Activated CD8-positive, alpha-beta T cell treated with anti-CD3 and anti-CD28 coated beads, Interleukin-2, amount 10 ng/mL, durations not matched to agents 7 days and 5 days (primary cell): ENCODE data around the gene HES5. TPM values are rescaled to one million over a fixed set of nuclear protein-coding genes. Genes with fewer than 3 reads are reported as not detected.

Experiments used
- ATAC-seq: fragments of 150-1000 bp; cut with Tn5 transposase; one replicate; pipeline ENCODE4 v1.10.0; 2021; ENCODE audit warnings: moderate library complexity
- CTCF ChIA-PET: fragments of 350-600 bp; sonication (Branson Sonifier 250); formaldehyde crosslinking; loops from one replicate; lab custom pipeline; 2021; ENCODE audit warnings: antibody characterized with exemption; lab: Charles Lee
- POLR2A ChIA-PET: fragments of 350-600 bp; sonication (Branson Sonifier 250); formaldehyde crosslinking; loops from one replicate; lab custom pipeline; 2021; ENCODE audit warnings: antibody characterized with exemption; lab: Charles Lee
- DNase-seq: peaks from one replicate; pipeline ENCODE4 v3.0.0-alpha.2; 2020
- H3K27ac Mint-ChIP-seq: one replicate; pipeline ENCODE4 v1.8.0; 2021; ENCODE audit warnings: mild to moderate bottlenecking, mixed read lengths
- H3K27me3 Mint-ChIP-seq: one replicate; pipeline ENCODE4 v1.8.0; 2021; ENCODE audit warnings: low read depth, mixed read lengths
- H3K36me3 Mint-ChIP-seq: one replicate; pipeline ENCODE4 v1.8.0; 2021; ENCODE audit warnings: low read depth, mixed read lengths
- H3K4me1 Mint-ChIP-seq: one replicate; pipeline ENCODE4 v1.8.0; 2021; ENCODE audit warnings: low read depth, mixed read lengths
- H3K4me3 Mint-ChIP-seq: one replicate; pipeline ENCODE4 v1.8.0; 2021; ENCODE audit warnings: mild to moderate bottlenecking, mixed read lengths
- H3K9me3 Mint-ChIP-seq: one replicate; pipeline ENCODE4 v1.8.0; 2022; ENCODE audit warnings: mixed read lengths; ENCODE audit not compliant: insufficient read depth
- total RNA-seq, 2 experiments: library from RNA; stranded (reverse); gene quantifications; one replicate each; pipeline ENCODE4 v1.2.3, GENCODE V29; 2021

The HES5 gene
- total RNA-seq, 2 experiments from 2014 or later = not detected

DNA sequence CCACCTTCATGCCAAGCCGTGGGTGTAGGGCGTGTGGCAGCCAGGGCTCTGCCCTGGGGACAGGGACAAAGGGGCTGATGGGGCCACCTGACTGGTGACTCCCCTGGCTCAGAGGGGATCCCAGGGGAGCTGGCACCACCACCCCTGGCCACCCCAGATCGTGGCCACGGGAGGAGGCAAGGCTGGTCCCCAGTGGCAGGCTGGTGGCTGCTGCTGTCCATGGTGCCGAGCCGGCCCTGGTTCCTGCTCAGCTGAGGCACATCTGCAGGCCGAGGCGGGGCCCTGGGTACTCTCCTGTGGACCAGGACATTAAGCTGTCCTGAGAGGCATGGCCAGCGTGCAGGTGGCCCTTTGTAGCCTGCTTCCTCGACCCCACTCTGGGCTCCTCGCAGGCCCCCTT is 47.5 kb downstream of the HES5 start:
- H3K27me3 Mint-ChIP-seq = no peaks in the 10 kb centered on the region
- H3K36me3 Mint-ChIP-seq = no peaks in the 10 kb centered on the region
- ChIA-PET CTCF (interaction anchor here (0.5 kb wide), 1 partner anchor 689 kb away, joined by 3 read pairs; no protein-coding TSS in a partner anchor), POLR2A (interaction anchor here (0.6 kb wide), 1 partner anchor 307 kb away, joined by 4 read pairs; no protein-coding TSS in a partner anchor)
- H3K4me1 Mint-ChIP-seq = no peaks in the 10 kb centered on the region
- no peak overlapping the region for H3K27ac Mint-ChIP-seq
- no peak for DNase-seq
- no peak overlapping the region for H3K4me3 Mint-ChIP-seq
- no peak for ATAC-seq
- H3K9me3 Mint-ChIP-seq = peaks cover under 1% of the 10 kb centered on the region

DNA sequence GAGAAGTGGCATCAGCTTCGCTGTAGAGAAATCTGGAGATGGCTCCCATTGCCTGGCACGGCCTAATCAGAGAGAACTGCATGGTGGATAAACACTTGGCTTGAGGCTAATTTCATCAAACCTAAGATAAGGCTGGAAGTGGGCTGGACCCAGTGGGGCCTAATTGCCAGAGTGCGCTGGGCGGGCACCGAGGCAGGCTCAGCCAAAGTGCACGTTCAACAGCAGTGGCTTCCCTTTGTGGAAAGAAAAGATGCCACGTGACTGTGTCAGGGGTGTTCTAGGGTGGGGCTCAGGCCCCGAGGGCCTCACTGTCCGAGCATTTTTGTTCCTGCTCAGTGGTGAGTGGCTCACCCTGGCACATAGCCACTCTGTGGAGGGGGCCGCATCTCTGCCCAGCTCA is 48.2 kb downstream of the HES5 start:
- H3K27ac Mint-ChIP-seq = no peak overlapping the region
- no peak for DNase-seq
- no peaks in the 10 kb centered on the region for H3K4me1 Mint-ChIP-seq
- POLR2A ChIA-PET = interaction anchor here (0.6 kb wide), 1 partner anchor 306 kb away, joined by 4 read pairs; no protein-coding TSS in a partner anchor
- no peak overlapping the region for H3K4me3 Mint-ChIP-seq
- H3K27me3 Mint-ChIP-seq = no peaks in the 10 kb centered on the region
- H3K36me3 Mint-ChIP-seq = no peaks in the 10 kb centered on the region
- no peaks in the 10 kb centered on the region for H3K9me3 Mint-ChIP-seq
- CTCF ChIA-PET = interaction anchor here (0.5 kb wide), 1 partner anchor 689 kb away, joined by 3 read pairs; no protein-coding TSS in a partner anchor
- ATAC-seq = no peak

DNA sequence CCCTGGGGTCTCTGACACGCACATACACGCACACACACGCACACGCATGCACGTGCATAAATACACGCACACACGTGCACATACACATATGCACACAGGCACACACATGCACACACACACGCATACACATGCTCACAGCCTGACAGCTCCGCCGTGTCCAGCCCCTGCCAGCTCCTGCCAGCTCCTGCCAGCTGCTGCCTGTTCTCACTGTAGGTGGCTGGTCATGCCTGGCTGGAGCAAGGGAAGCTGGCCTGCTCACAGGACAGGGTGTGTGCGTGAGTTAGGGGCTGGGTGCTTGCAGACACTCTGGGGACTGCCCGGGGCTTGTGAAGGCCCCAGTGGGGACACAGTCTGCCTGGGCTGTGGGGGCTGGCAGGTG is 49.1 kb downstream of the HES5 start:
- H3K27me3 Mint-ChIP-seq = no peaks in the 10 kb centered on the region
- H3K4me1 Mint-ChIP-seq = no peaks in the 10 kb centered on the region
- no peaks in the 10 kb centered on the region for H3K9me3 Mint-ChIP-seq
- no peak overlapping the region for H3K27ac Mint-ChIP-seq
- H3K4me3 Mint-ChIP-seq = no peak overlapping the region
- ChIA-PET CTCF (no interaction called here), POLR2A (no interaction called here)
- no peak for DNase-seq
- H3K36me3 Mint-ChIP-seq = no peaks in the 10 kb centered on the region
- ATAC-seq = no peak

DNA sequence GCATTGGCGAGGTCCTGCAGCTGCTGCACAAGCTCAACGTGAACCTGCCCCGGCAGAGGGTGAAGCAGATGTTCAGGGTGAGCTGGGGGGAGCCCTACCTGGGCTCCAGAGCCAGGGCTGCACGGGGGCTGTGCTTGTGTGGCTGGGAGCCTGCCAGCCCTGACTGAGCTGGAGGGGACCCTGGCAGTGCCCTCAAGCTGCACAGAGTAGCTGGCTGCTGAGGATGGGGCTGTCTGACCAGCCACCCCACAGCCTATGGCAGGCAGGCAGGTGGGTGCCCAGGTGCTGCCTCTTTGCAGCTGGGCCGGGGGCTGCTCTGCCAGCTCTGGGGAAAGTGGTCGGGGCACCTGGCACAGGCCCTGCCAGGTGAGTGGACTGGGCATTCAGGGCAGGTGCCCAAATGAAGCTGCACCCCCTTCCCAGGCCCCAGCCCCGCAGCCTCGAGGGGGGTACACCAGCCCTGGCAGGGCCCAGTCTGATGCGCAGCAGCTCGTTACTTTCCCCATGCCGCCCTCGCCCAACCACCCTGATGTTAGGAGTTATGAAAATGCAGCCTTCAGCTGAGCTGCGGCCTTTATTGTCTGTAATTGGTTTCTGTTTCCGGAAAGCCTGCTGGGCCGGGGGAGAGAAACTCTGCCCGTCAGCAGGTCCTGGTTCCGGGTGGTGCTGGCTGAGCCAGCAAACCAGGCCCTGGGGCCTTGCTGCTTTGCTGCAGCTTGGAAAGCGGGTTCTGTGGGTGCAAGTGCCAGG is 49.7 kb downstream of the HES5 start:
- H3K36me3 Mint-ChIP-seq = no peaks in the 10 kb centered on the region
- CTCF ChIA-PET = interaction anchor here (0.8 kb wide), 1 partner anchor 44 kb away, joined by 3 read pairs; no protein-coding TSS in a partner anchor
- H3K27ac Mint-ChIP-seq = no peak overlapping the region
- H3K9me3 Mint-ChIP-seq = no peaks in the 10 kb centered on the region
- no peaks in the 10 kb centered on the region for H3K27me3 Mint-ChIP-seq
- no peak for ATAC-seq
- no peaks in the 10 kb centered on the region for H3K4me1 Mint-ChIP-seq
- DNase-seq = no peak
- H3K4me3 Mint-ChIP-seq = no peak overlapping the region
- POLR2A ChIA-PET = no interaction called here

DNA sequence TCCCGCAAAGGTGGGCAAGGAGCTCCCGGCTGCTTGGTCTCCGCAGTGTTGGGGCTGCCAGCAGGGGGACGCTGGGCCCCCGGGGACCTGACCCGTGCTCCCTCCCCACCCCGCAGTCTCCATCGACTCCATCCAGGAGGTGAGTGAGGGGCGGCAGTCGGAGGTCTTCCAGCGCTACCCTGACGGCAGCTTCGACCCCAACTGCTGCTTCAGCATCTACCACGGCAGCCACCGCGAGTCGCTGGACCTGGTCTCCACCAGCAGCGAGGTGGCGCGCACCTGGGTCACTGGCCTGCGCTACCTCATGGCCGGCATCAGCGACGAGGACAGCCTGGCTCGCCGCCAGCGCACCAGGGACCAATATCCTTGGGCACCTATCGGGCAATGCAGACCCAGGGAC is 50.4 kb downstream of the HES5 start:
- CTCF ChIA-PET = no interaction called here
- Mint-ChIP-seq H3K27ac (no peak overlapping the region), H3K4me1 (no peaks in the 10 kb centered on the region), H3K4me3 (no peak overlapping the region), H3K27me3 (no peaks in the 10 kb centered on the region), H3K36me3 (no peaks in the 10 kb centered on the region), H3K9me3 (no peaks in the 10 kb centered on the region)
- no peak for ATAC-seq
- POLR2A ChIA-PET = no interaction called here
- DNase-seq = no peak

DNA sequence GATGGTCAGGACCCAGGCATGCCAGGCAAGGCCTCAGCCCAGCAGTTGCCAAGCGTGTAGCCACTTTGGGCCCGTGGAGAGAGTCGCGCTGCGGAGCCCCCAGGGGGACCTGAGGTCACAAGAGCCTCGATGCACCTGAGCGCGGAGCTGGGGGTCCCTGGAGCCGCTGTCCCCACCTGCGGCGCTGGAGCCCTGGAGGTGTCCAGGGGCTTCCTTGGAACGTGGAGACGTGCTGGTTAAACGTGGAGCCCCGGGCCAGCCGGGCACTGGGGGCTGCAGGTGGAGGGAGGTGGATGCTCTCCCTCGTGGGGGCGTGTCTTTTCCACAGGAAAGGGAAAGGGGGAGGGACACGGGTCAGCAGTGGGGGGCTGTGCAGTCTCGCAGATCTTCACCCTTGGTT is 50.9 kb downstream of the HES5 start:
- no peak overlapping the region for H3K27ac Mint-ChIP-seq
- H3K4me1 Mint-ChIP-seq = no peaks in the 10 kb centered on the region
- POLR2A ChIA-PET = no interaction called here
- H3K9me3 Mint-ChIP-seq = no peaks in the 10 kb centered on the region
- no peaks in the 10 kb centered on the region for H3K27me3 Mint-ChIP-seq
- H3K36me3 Mint-ChIP-seq = no peaks in the 10 kb centered on the region
- no peak overlapping the region for H3K4me3 Mint-ChIP-seq
- ATAC-seq = no peak
- CTCF ChIA-PET = no interaction called here
- DNase-seq = no peak

Other genes starting within 250 kb of the HES5 start
- gene MORN1, start 138.7 kb downstream of the HES5 start, total RNA-seq = 1 to 10 TPM; 6.2 to 7.9 TPM
- gene RER1, start 138.4 kb downstream of the HES5 start, total RNA-seq = 100 to 1,000 TPM; 148 to 151 TPM
- gene PEX10, start 117.7 kb downstream of the HES5 start, total RNA-seq = 10 to 100 TPM; 10.3 to 12.3 TPM
- 10 to 100 TPM in 1 of 2 experiments, 1 to 10 TPM in 1; 9.8 to 11.8 TPM for gene PLCH2, start 54.0 kb downstream of the HES5 start, total RNA-seq
- gene PANK4, start 3.7 kb downstream of the HES5 start, total RNA-seq = 10 to 100 TPM; 55.9 to 66.8 TPM
- 10 to 100 TPM; 85.8 to 86.5 TPM for gene TNFRSF14, start 26.1 kb upstream of the HES5 start, total RNA-seq
- 10 to 100 TPM; 35.6 to 40.6 TPM for gene PRXL2B, start 56.5 kb upstream of the HES5 start, total RNA-seq
- gene MMEL1, start 102.8 kb upstream of the HES5 start, total RNA-seq = 1 to 10 TPM; 3.7 to 4.0 TPM